ENCODE data around the gene PCSK6. TPM values are rescaled to one million over a fixed set of nuclear protein-coding genes. Genes with fewer than 3 reads are reported as not detected.
A peak's percentile ranks its signal among the peaks of the same experiment; 100 is the strongest.

PCSK6 gene
- total and polyA plus RNA-seq, 2 donors from 2014 or later: 3.8 to 7.3 TPM

DNA sequence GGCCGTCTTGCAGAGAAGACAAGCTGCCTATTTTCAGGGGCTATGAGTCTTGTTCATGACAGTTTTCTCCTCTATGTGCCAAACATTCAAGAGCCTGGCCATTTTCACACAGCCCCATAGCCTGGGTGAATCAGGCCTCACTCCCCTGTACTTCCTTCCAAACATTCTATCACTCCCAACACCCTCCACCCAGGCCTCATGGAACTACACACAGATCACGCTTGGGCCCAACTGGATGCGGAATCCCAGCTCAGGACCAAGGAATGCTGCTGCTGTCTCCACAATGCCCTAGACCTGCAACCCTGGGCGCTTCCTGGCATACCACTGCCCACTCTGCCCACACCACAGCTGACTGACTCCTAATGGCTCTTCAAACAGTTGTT lies 39.4 kb upstream of the PCSK6 start:
- peak in 1 of 5 donors; percentile 73 for DNase-seq
- H3K36me3 ChIP-seq (ENCODE audit: control insufficient read depth in 2 of 3, insufficient read depth in 3 of 3, low read length in 3 of 3): no peaks in the 10 kb centered on the region
- peak overlapping the region in 2 of 3 donors; percentile 11 to 34 for H3K9ac ChIP-seq (ENCODE audit: low read length in 3 of 3)

DNA sequence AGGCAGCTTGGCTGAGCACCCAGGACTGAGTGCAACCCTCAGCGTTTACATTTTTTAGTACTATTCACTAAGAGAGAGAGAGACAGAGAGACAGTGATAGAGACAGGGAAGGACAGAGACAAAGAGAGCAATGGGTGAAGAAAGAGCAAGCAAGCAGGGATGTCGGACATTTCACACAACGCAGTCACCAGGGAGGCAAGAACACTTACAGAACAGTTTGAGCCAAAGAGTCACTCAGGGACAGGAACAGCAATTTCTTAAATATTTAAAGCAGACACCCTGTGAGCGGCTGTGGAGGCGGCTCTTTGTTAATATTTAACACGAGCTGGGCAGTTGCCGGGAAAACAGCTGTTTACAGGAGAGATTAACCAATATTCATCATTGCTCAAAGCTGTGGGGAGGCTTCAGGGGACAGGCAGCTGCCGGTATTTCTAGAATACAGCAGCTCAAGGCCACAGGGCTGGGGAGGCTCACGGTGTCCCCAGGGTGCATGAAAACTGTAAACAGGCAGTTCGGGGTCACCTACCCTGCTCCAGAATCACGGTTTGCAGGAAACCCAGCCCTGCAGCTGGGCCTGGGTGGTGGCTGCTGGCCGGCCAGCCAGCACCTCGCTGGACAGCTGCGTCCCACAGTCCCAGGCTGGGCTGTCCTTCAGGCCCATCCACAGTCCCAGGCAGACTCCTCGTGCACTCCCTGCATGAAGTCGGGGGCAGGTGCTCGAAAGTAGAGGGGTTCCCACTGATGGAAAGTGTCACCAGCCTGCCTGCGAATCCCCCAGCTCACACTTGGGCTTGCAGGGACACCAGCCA lies 38.8 kb upstream of the PCSK6 start:
- Histone ChIP-seq H3K4me3 (ENCODE audit: low read length in 3 of 3) (no peak overlapping the region), H3K4me1 (ENCODE audit: control insufficient read depth in 2 of 3, insufficient read depth in 2 of 3, low read depth in 1 of 3, low read length in 3 of 3) (peaks cover 2 to 20% (median 16%) of the 10 kb centered on the region in 3 donors), H3K9ac (ENCODE audit: low read length in 3 of 3) (peak overlapping the region in 1 of 3 donors; percentile 11), H3K36me3 (ENCODE audit: control insufficient read depth in 2 of 3, insufficient read depth in 3 of 3, low read length in 3 of 3) (no peaks in the 10 kb centered on the region), H3K27ac (ENCODE audit: low read depth in 2 of 2, low read length in 2 of 2) (peak overlapping the region; percentile 34 to 69), H3K27me3 (ENCODE audit: control insufficient read depth, insufficient read depth, low read length) (no peaks in the 10 kb centered on the region), H3K9me3 (ENCODE audit: control insufficient read depth in 2 of 3, insufficient read depth in 1 of 3, low read length in 3 of 3) (no peaks in the 10 kb centered on the region)
- intact Hi-C loops (cut with DNase I): no loop called here
- no peak for FAIRE-seq
- TF ChIP-seq, protein P1, sequence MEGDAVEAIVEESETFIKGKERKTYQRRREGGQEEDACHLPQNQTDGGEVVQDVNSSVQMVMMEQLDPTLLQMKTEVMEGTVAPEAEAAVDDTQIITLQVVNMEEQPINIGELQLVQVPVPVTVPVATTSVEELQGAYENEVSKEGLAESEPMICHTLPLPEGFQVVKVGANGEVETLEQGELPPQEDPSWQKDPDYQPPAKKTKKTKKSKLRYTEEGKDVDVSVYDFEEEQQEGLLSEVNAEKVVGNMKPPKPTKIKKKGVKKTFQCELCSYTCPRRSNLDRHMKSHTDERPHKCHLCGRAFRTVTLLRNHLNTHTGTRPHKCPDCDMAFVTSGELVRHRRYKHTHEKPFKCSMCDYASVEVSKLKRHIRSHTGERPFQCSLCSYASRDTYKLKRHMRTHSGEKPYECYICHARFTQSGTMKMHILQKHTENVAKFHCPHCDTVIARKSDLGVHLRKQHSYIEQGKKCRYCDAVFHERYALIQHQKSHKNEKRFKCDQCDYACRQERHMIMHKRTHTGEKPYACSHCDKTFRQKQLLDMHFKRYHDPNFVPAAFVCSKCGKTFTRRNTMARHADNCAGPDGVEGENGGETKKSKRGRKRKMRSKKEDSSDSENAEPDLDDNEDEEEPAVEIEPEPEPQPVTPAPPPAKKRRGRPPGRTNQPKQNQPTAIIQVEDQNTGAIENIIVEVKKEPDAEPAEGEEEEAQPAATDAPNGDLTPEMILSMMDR (IDR thresholded peaks at IDR 0.05; ENCODE audit: borderline replicate concordance, extremely low read depth, insufficient read depth): no peak
- DNase-seq: peak in 4 of 5 donors; percentile 44 to 83 (median 64)

More for the DNA sequence above, 39.4 kb upstream of the PCSK6 start:
- FAIRE-seq: no peak
- no peaks in the 10 kb centered on the region for H3K9me3 ChIP-seq (ENCODE audit: control insufficient read depth in 2 of 3, insufficient read depth in 1 of 3, low read length in 3 of 3)
- no peaks in the 10 kb centered on the region for H3K27me3 ChIP-seq (ENCODE audit: control insufficient read depth, insufficient read depth, low read length)
- H3K27ac ChIP-seq (ENCODE audit: low read depth in 2 of 2, low read length in 2 of 2): peak overlapping the region; percentile 16 to 34
- intact Hi-C loops (cut with DNase I): no loop called here
- no peak overlapping the region for H3K4me3 ChIP-seq (ENCODE audit: low read length in 3 of 3)
- TF ChIP-seq, protein P1 (IDR thresholded peaks at IDR 0.05; ENCODE audit: borderline replicate concordance, extremely low read depth, insufficient read depth): no peak
- H3K4me1 ChIP-seq (ENCODE audit: control insufficient read depth in 2 of 3, insufficient read depth in 2 of 3, low read depth in 1 of 3, low read length in 3 of 3): peaks cover 2 to 20% (median 16%) of the 10 kb centered on the region in 3 donors

DNA sequence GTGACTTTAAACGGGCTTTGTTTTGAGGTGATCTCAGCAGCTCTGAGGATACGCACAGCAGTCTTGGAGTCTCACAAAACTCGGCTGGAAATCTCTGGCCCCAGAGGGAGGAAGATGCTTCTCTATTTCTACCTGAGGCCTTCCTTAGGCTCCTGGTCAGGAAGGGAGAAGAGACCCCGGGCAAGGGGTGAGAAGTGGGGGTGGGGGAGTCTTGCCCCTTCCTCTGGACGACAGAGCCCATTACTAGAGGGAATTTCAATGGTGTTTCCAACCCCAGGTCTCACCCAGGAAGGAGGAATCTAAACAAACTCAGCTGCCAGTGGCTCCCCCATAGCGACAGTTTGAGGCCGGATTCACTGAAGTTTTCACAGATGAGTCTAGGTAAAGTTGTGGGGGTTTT lies 37.4 kb upstream of the PCSK6 start:
- FAIRE-seq: no peak
- Histone ChIP-seq H3K27me3 (ENCODE audit: control insufficient read depth, insufficient read depth, low read length) (no peaks in the 10 kb centered on the region), H3K4me3 (ENCODE audit: low read length in 3 of 3) (no peak overlapping the region), H3K9ac (ENCODE audit: low read length in 3 of 3) (no peak overlapping the region), H3K9me3 (ENCODE audit: control insufficient read depth in 2 of 3, insufficient read depth in 1 of 3, low read length in 3 of 3) (no peaks in the 10 kb centered on the region), H3K4me1 (ENCODE audit: control insufficient read depth in 2 of 3, insufficient read depth in 2 of 3, low read depth in 1 of 3, low read length in 3 of 3) (peaks cover 2 to 20% (median 16%) of the 10 kb centered on the region in 3 donors), H3K27ac (ENCODE audit: low read depth in 2 of 2, low read length in 2 of 2) (no peak overlapping the region), H3K36me3 (ENCODE audit: control insufficient read depth in 2 of 3, insufficient read depth in 3 of 3, low read length in 3 of 3) (no peaks in the 10 kb centered on the region)
- TF ChIP-seq, protein P1 (IDR thresholded peaks at IDR 0.05; ENCODE audit: borderline replicate concordance, extremely low read depth, insufficient read depth): no peak
- intact Hi-C loops (cut with DNase I): no loop called here
- no peak for DNase-seq
